Measurements from ENCODE around the gene USP21. TPM values are rescaled to one million over a fixed set of nuclear protein-coding genes. Genes with fewer than 3 reads are reported as not detected.
A peak's percentile ranks its signal among the peaks of the same experiment; 100 is the strongest.

Gene USP21
- total RNA-seq, 1 donor from 2014 or later = 23.5 TPM

GRCh38 chr1:161131523-161132409 lies 27.5 kb upstream of the USP21 start:
- DNase-seq (ENCODE audit: low spot score) (no peak), ATAC-seq (peak; percentile 49)
- intact Hi-C loops (cut with DNase I) = no loop called here

GRCh38 chr1:161132410-161133219 lies 26.7 kb upstream of the USP21 start, which contains the start of gene DEDD:
DEDD (minus strand) TSS chr1:161132667; CDS start chr1:161124462, 8,205 bp downstream.
- intact Hi-C loops (cut with DNase I) = no loop called here
- ATAC-seq (peak; percentile 96), DNase-seq (ENCODE audit: low spot score) (peak; percentile 94)

- DNase-seq (ENCODE audit: low spot score) (no peak), ATAC-seq (no peak)
- intact Hi-C loops (cut with DNase I) = no loop called here
Observed at GRCh38 chr1:161133220-161133740, 26.0 kb upstream of the USP21 start.

- ATAC-seq = no peak
- intact Hi-C loops (cut with DNase I) = no loop called here
- no peak for DNase-seq (ENCODE audit: low spot score)
Observed at GRCh38 chr1:161137881-161138280, 21.4 kb upstream of the USP21 start.

- DNase-seq (ENCODE audit: low spot score) (no peak), ATAC-seq (no peak)
- intact Hi-C loops (cut with DNase I) = no loop called here
Observed at GRCh38 chr1:161138431-161138830, 20.9 kb upstream of the USP21 start.

- no peak for ATAC-seq
- DNase-seq (ENCODE audit: low spot score) = no peak
- intact Hi-C loops (cut with DNase I) = no loop called here
Observed at GRCh38 chr1:161139766-161140165, 19.5 kb upstream of the USP21 start.

- intact Hi-C loops (cut with DNase I) = no loop called here
- ATAC-seq (no peak), DNase-seq (ENCODE audit: low spot score) (no peak)
Observed at GRCh38 chr1:161140755-161141400, 18.4 kb upstream of the USP21 start.

- ATAC-seq (no peak), DNase-seq (ENCODE audit: low spot score) (no peak)
- intact Hi-C loops (cut with DNase I) = no loop called here
Observed at GRCh38 chr1:161145832-161146231, 13.5 kb upstream of the USP21 start.

- no peak for DNase-seq (ENCODE audit: low spot score)
- intact Hi-C loops (cut with DNase I) = no loop called here
- no peak for ATAC-seq
Observed at GRCh38 chr1:161153176-161153575, 6.1 kb upstream of the USP21 start.

- intact Hi-C loops (cut with DNase I) = no loop called here
- DNase-seq (ENCODE audit: low spot score) = peak; percentile 87
- peak; percentile 96 for ATAC-seq
Observed at GRCh38 chr1:161153682-161154337, 5.5 kb upstream of the USP21 start, which contains the start of gene UFC1. UFC1 (plus strand) TSS chr1:161153978; CDS start chr1:161153998, 20 bp downstream.

- DNase-seq (ENCODE audit: low spot score) = no peak
- intact Hi-C loops (cut with DNase I) = no loop called here
- ATAC-seq = no peak
Observed at GRCh38 chr1:161157867-161158266, 1.4 kb upstream of the USP21 start.

- intact Hi-C loops (cut with DNase I) = no loop called here
- ATAC-seq (no peak), DNase-seq (ENCODE audit: low spot score) (no peak)
Observed at GRCh38 chr1:161158316-161159010, 837 bp upstream of the USP21 start.

- intact Hi-C loops (cut with DNase I) = no loop called here
- DNase-seq (ENCODE audit: low spot score) = no peak
- ATAC-seq = no peak
Observed at GRCh38 chr1:161159913-161160243, 578 bp downstream of the USP21 start.

GRCh38 chr1:161160671-161161145 lies 1.4 kb downstream of the USP21 start:
- intact Hi-C loops (cut with DNase I) = no loop called here
- ATAC-seq (no peak), DNase-seq (ENCODE audit: low spot score) (no peak)

GRCh38 chr1:161161652-161162051 lies 2.4 kb downstream of the USP21 start:
- intact Hi-C loops (cut with DNase I) = no loop called here
- no peak for ATAC-seq
- DNase-seq (ENCODE audit: low spot score) = no peak

GRCh38 chr1:161162052-161162451 lies 2.8 kb downstream of the USP21 start:
- DNase-seq (ENCODE audit: low spot score) = no peak

GRCh38 chr1:161162806-161163205 lies 3.5 kb downstream of the USP21 start:
- ATAC-seq (no peak), DNase-seq (ENCODE audit: low spot score) (no peak)
- intact Hi-C loops (cut with DNase I) = no loop called here

More at GRCh38 chr1:161162052-161162451, 2.8 kb downstream of the USP21 start:
- intact Hi-C loops (cut with DNase I) = no loop called here
- no peak for ATAC-seq

GRCh38 chr1:161163793-161164192 lies 4.5 kb downstream of the USP21 start:
- DNase-seq (ENCODE audit: low spot score) (no peak), ATAC-seq (no peak)
- intact Hi-C loops (cut with DNase I) = no loop called here

Measured in sciatic nerve (tissue), 2 donors.